ENCODE data around the gene CPEB1.

GRCh38 chr15:82664021-82664420, 16.9 kb upstream of the CPEB1 start:
- TF ChIP-seq POLR2A (IDR thresholded peaks at IDR 0.05; ENCODE audit: low read length) (no peak), GATA1 (IDR thresholded peaks at IDR 0.05; ENCODE audit: low read depth, low read length) (no peak)

All from erythroblast (primary cell).